Prostate gland (tissue), 2 donors: ENCODE measurements around the gene OSER1.

Experiments used
- POLR2A ChIP-seq: fragments of 450-650 bp; IDR thresholded peaks from one replicate; pipeline ENCODE4 v1.6.1; 2016; ENCODE audit warnings: antibody characterized with exemption, mild to moderate bottlenecking
- POLR2AphosphoS5 ChIP-seq: sonication (generic); formaldehyde crosslinking; IDR thresholded peaks from one replicate; pipeline ENCODE4 v1.6.1; 2017; ENCODE audit warnings: antibody characterized with exemption
- TF ChIP-seq, protein P1 (sequence below), 4 experiments: fragments of 200-600 bp in 2 of 4; fragments of 450-650 bp in 2 of 4; sonication (generic) in 2 of 4; IDR thresholded peaks; 1 replicate in 3 of 4; 2 replicates in 1 of 4; pipeline ENCODE4 v1.5.1; 2016 to 2019; ENCODE audit warnings: antibody characterized with exemption in 4 of 4, mild to moderate bottlenecking in 2 of 4, moderate library complexity in 2 of 4

DNA sequence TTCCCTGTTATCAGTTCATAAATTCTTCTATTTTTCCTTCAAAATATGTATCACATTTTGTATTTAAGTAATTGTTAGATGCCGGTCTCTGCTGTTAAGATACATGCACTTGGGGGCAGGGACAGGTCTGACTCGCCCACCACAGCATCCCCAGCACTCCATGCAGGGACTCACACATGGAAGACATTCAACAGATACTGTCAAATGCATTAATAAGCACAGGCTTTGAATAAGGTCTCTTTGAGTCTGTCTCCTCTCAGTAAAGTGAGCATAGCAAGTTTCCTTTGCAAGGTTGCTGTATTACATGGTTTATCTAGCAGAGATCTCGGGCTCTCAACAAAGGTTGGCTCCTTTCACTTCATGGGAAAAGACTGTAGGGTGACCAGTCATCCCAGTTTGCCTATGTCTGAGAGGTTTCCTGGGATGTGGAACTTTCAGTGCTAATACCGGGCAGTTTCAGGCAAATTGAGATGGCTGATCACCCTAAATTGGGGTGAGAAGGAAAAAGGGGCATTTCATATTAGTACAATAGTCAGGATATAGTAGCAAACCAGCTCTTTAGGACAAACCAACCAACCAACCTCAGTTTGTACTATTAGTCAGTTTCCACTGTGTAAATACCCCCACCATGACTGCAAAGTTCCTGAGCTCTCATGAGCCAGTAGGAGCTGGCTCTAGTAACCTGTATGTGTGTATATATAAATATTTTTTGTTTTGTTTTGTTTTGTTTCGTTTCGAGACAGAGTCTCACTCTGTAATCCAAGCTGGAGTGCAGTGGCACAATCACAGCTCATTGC lies 38.6 kb downstream of the OSER1 start:
- TF ChIP-seq POLR2A (no peak), POLR2AphosphoS5 (no peak)
- TF ChIP-seq, protein P1, sequence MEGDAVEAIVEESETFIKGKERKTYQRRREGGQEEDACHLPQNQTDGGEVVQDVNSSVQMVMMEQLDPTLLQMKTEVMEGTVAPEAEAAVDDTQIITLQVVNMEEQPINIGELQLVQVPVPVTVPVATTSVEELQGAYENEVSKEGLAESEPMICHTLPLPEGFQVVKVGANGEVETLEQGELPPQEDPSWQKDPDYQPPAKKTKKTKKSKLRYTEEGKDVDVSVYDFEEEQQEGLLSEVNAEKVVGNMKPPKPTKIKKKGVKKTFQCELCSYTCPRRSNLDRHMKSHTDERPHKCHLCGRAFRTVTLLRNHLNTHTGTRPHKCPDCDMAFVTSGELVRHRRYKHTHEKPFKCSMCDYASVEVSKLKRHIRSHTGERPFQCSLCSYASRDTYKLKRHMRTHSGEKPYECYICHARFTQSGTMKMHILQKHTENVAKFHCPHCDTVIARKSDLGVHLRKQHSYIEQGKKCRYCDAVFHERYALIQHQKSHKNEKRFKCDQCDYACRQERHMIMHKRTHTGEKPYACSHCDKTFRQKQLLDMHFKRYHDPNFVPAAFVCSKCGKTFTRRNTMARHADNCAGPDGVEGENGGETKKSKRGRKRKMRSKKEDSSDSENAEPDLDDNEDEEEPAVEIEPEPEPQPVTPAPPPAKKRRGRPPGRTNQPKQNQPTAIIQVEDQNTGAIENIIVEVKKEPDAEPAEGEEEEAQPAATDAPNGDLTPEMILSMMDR (IDR thresholded peaks at IDR 0.05) = no peak
